Measurements from ENCODE around the gene FTCDNL1.

The FTCDNL1 gene

DNA sequence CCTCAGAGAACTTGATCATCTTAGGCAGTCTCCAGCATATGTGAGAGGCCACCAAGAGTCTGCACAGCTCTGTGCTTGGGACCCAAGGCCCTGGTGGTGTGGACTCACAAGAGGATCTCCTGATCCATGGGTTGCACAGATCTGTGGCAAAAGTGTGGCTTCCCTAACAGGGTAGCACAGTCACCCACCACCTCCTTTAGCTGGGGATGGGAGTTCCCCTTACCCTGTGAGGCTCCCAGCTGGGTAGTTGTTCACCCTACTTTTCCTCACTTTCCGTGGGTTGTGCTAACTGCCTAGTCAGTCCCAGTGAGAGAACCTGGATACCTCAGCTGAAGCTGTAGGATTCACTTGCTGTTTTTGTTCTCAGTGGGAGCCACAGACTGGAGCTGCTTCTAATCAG, 123.7 kb downstream of the FTCDNL1 start:
- H3K9me3 ChIP-seq (ENCODE audit: control insufficient read depth, insufficient read depth, low read length): no peaks in the 10 kb centered on the region
- H3K36me3 ChIP-seq (ENCODE audit: insufficient read depth, low read length): no peaks in the 10 kb centered on the region
- no peak overlapping the region for H3K9ac ChIP-seq (ENCODE audit: low read depth, low read length)
- no peaks in the 10 kb centered on the region for H3K4me1 ChIP-seq (ENCODE audit: insufficient read depth, low read length)

DNA sequence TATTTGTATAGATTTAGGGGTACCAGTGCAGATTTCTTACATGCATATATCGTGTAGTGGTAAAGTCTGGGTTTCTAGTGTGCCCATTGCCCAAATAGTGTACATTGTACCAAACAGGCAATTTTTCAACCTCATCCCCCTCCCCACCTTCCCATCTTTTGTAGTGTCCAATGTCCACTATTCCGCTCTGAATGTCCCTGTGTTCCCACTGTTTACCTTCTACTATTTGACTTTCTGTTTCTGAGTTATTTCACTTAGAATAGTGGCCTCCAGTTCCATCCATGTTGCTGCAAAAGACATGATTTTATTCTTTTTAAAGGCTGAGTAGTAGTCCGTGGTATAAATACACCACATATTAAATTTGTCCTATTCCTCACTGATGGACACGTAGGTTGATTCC, 132.9 kb downstream of the FTCDNL1 start:
- Histone ChIP-seq H3K9me3 (ENCODE audit: control insufficient read depth, insufficient read depth, low read length) (no peaks in the 10 kb centered on the region; the same call in 1 of the 2 replicates), H3K4me1 (ENCODE audit: insufficient read depth, low read length) (no peaks in the 10 kb centered on the region), H3K9ac (ENCODE audit: low read depth, low read length) (no peak overlapping the region), H3K36me3 (ENCODE audit: insufficient read depth, low read length) (no peaks in the 10 kb centered on the region)

DNA sequence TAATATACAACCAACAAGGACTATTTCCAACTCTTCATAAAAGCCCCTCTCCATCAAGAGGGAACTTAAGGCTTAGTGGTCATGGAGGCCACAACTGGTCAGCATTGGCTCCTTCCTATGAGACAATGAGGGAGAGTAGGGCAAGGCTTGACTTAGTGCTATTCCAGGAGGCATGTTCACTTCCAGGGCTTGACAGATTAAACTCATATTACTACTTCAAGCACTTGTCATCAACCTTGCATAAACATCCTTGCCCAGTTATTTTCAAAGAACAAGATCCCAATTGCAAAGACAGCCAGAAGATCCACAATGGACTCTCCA, 133.4 kb downstream of the FTCDNL1 start:
- no peaks in the 10 kb centered on the region; the same call in 1 of the 2 replicates for H3K9me3 ChIP-seq (ENCODE audit: control insufficient read depth, insufficient read depth, low read length)
- H3K9ac ChIP-seq (ENCODE audit: low read depth, low read length): no peak overlapping the region
- no peaks in the 10 kb centered on the region for H3K4me1 ChIP-seq (ENCODE audit: insufficient read depth, low read length)
- no peaks in the 10 kb centered on the region for H3K36me3 ChIP-seq (ENCODE audit: insufficient read depth, low read length)

DNA sequence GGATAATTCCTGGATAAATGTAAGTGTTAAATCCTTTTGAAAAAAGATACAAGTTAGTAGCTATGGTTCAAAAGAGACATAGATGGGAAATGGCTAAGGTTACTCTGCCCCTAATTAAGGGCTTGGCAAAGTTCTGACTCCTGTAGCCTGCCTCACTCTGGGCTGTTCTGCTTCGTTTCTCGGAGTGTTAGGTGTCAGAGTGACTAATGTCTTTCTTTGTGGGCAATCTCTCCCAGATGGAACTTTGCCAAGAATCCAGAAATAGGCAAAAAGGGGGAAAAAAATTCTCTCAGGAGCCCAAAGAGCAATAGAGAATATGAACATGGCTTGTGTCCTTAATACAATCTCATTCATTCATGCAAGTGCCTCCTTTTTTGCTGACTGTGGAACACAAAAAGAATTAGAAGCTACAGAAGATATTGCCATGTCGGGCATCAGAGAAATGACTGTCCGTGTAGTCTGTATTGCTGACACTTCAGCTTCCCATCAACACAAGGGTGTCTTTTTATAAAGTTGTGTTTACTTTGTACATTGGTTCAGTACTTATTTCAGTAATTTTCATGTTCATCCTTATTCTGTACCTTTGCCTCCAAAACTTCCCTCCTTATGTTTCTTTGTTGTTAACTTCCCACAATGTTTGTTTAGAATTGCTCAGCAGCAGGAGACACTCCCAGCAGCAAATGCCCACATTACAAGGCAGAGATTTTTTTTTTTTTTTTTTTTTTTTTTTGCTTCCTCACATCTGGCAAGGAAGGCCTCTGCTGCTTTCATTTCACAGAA, 134.0 kb downstream of the FTCDNL1 start:
- no peak overlapping the region for H3K9ac ChIP-seq (ENCODE audit: low read depth, low read length)
- no peaks in the 10 kb centered on the region for H3K36me3 ChIP-seq (ENCODE audit: insufficient read depth, low read length)
- no peaks in the 10 kb centered on the region for H3K4me1 ChIP-seq (ENCODE audit: insufficient read depth, low read length)
- H3K9me3 ChIP-seq (ENCODE audit: control insufficient read depth, insufficient read depth, low read length): no peaks in the 10 kb centered on the region; the same call in 1 of the 2 replicates

DNA sequence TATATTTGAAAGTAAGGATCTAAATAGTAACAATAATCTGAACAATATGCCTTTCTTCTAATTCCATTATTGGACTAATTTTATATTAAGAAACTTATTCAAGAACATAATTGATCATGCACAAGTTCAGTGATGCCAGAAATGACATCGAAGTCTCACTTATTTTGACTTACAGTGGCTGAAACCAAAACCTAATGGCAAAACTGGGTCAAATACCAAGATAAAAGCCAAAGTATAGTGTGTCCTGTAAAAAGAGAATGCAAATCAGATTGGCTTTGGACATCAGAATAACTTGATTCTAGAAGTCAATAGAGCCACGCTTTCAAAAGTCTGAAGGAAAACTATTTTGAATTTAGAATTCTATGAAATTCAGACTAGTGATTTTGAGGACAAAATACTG, 137.2 kb downstream of the FTCDNL1 start:
- Histone ChIP-seq H3K9me3 (ENCODE audit: control insufficient read depth, insufficient read depth, low read length) (no peaks in the 10 kb centered on the region; the same call in 1 of the 2 replicates), H3K36me3 (ENCODE audit: insufficient read depth, low read length) (no peaks in the 10 kb centered on the region), H3K9ac (ENCODE audit: low read depth, low read length) (no peak overlapping the region), H3K4me1 (ENCODE audit: insufficient read depth, low read length) (no peaks in the 10 kb centered on the region)

DNA sequence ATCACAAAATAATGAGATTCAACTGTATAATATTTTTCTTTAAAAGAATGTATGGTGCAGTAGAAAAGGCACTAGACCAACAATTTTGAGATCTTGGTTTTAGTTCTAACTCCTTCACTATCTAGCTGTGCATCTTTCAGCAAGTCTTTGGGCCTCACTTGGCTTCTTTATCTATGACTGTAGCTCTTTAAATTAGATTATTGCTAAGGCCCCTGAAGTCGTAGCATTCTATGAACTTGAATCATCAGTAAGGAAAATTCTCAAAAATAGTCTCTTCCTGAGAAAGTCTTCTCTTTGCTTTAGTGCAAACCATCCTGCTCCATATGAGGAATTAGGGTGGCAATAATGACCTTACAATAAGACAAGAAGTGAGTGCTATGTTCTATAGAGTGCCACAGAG, 140.4 kb downstream of the FTCDNL1 start:
- H3K9me3 ChIP-seq (ENCODE audit: control insufficient read depth, insufficient read depth, low read length): peaks cover 2% of the 10 kb centered on the region; the same call in 1 of the 2 replicates
- H3K4me1 ChIP-seq (ENCODE audit: insufficient read depth, low read length): no peaks in the 10 kb centered on the region
- no peaks in the 10 kb centered on the region for H3K36me3 ChIP-seq (ENCODE audit: insufficient read depth, low read length)
- no peak overlapping the region for H3K9ac ChIP-seq (ENCODE audit: low read depth, low read length)

Data from ES-I3 (cell line).